ENCODE results near the gene ANO4.

Gene ANO4

GRCh38 chr12:100755186-100755585, 39.4 kb upstream of the ANO4 start:
- ATAC-seq, result no peak
- no peak for TF ChIP-seq ZFP30 (CRISPR knock-in tag; IDR thresholded peaks at IDR 0.05)
- TF ChIP-seq ZNF70 (CRISPR knock-in tag; IDR thresholded peaks at IDR 0.05), result no peak
- no peak for TF ChIP-seq ARNTL (CRISPR knock-in tag; IDR thresholded peaks at IDR 0.05; ENCODE audit: borderline replicate concordance, low read depth)
- TF ChIP-seq PPARA (CRISPR knock-in tag; IDR thresholded peaks at IDR 0.05; ENCODE audit: borderline replicate concordance), result no peak
- no peak for TF ChIP-seq RARB (CRISPR knock-in tag; IDR thresholded peaks at IDR 0.05)
- no peak for TF ChIP-seq GLIS3 (CRISPR knock-in tag; IDR thresholded peaks at IDR 0.05)

GRCh38 chr12:100758083-100758482, 36.5 kb upstream of the ANO4 start:
- TF ChIP-seq POU6F1 (CRISPR knock-in tag; IDR thresholded peaks at IDR 0.05; ENCODE audit: borderline replicate concordance, low read depth) (no peak), CSRNP3 (CRISPR knock-in tag; IDR thresholded peaks at IDR 0.05) (no peak)
- ATAC-seq, result no peak

GRCh38 chr12:100767371-100767770, 27.2 kb upstream of the ANO4 start:
- no peak for ATAC-seq
- TF ChIP-seq ZNF565 (CRISPR knock-in tag; conservative IDR thresholded peaks at IDR 0.05; ENCODE audit: low read depth) (no peak), POU6F1 (CRISPR knock-in tag; IDR thresholded peaks at IDR 0.05; ENCODE audit: borderline replicate concordance, low read depth) (no peak), TSHZ2 (CRISPR knock-in tag; IDR thresholded peaks at IDR 0.05) (no peak), ESRRG (CRISPR knock-in tag; IDR thresholded peaks at IDR 0.05) (no peak), CREB5 (CRISPR knock-in tag; IDR thresholded peaks at IDR 0.05; ENCODE audit: low read depth) (no peak), PPARA (CRISPR knock-in tag; IDR thresholded peaks at IDR 0.05; ENCODE audit: borderline replicate concordance) (no peak), BACH2 (CRISPR knock-in tag; IDR thresholded peaks at IDR 0.05; ENCODE audit: borderline replicate concordance) (no peak), ZNF8 (CRISPR knock-in tag; IDR thresholded peaks at IDR 0.05) (no peak), TCF4 (CRISPR knock-in tag; IDR thresholded peaks at IDR 0.05; ENCODE audit: borderline replicate concordance) (no peak), ZNF70 (CRISPR knock-in tag; IDR thresholded peaks at IDR 0.05) (no peak), ARNTL (CRISPR knock-in tag; IDR thresholded peaks at IDR 0.05; ENCODE audit: borderline replicate concordance, low read depth) (no peak), CSRNP3 (CRISPR knock-in tag; IDR thresholded peaks at IDR 0.05) (no peak), ZC3H10 (CRISPR knock-in tag; IDR thresholded peaks at IDR 0.05) (no peak), ISL1 (CRISPR knock-in tag; IDR thresholded peaks at IDR 0.05) (no peak), TOX (CRISPR knock-in tag; IDR thresholded peaks at IDR 0.05; ENCODE audit: borderline replicate concordance) (no peak), SNAI2 (CRISPR knock-in tag; IDR thresholded peaks at IDR 0.05) (no peak), OSR1 (CRISPR knock-in tag; IDR thresholded peaks at IDR 0.05) (no peak), CSDC2 (CRISPR knock-in tag; IDR thresholded peaks at IDR 0.05) (no peak)
